Measurements from ENCODE around the gene IMPACT. TPM values are rescaled to one million over a fixed set of nuclear protein-coding genes. Genes with fewer than 3 reads are reported as not detected.

Gene IMPACT
- total and polyA plus RNA-seq, 2 of the 8 experiments (the other 6 are each of a cell fraction or from before 2014, with no cell fraction given): 31.1 to 44.6 TPM

GRCh38 chr18:24490539-24490938 lies 64.1 kb downstream of the IMPACT start:
- no peaks in the 10 kb centered on the region; a peak in 1 of 4 replicates for H3K9me3 ChIP-seq (ENCODE audit: insufficient read depth in 2 of 2, low read depth in 1 of 2, low read length in 1 of 2)
- H3K56ac ChIP-seq (replicated peaks; ENCODE audit: insufficient read length, low read depth, low read length): no peak overlapping the region
- no peak overlapping the region for H3K23ac ChIP-seq (ENCODE audit: insufficient read length)
- H4K8ac ChIP-seq (ENCODE audit: extremely low read depth, insufficient read depth, low read length): no peak overlapping the region
- H2AK5ac ChIP-seq (ENCODE audit: low read depth, low read length): no peak overlapping the region
- no peaks in the 10 kb centered on the region for H3K27me3 ChIP-seq (replicated peaks in 1 of 4; ENCODE audit: control insufficient read depth in 3 of 4, extremely low read depth in 1 of 4, insufficient read depth in 3 of 4, low read length in 3 of 4)
- no peaks in the 10 kb centered on the region for H3K36me3 ChIP-seq (ENCODE audit: control insufficient read depth in 2 of 4, insufficient read depth in 4 of 4, low read length in 3 of 4)
- H4K5ac ChIP-seq (ENCODE audit: insufficient read length, low read depth, low read length): no peak overlapping the region
- no peak overlapping the region for H2BK5ac ChIP-seq (ENCODE audit: low read depth, low read length)
- no peaks in the 10 kb centered on the region for H3K79me2 ChIP-seq (ENCODE audit: control insufficient read depth in 1 of 2, insufficient read depth in 2 of 2, low read length in 2 of 2)
- no peak overlapping the region for H3K9ac ChIP-seq (replicated peaks in 1 of 4; ENCODE audit: extremely low read depth in 1 of 4, low read depth in 3 of 4, low read length in 3 of 4)
- no peak overlapping the region for H2BK120ac ChIP-seq (replicated peaks; ENCODE audit: low read depth, low read length)
- no peak overlapping the region for H3K27ac ChIP-seq (ENCODE audit: low read depth, low read length)
- POLR2A ChIA-PET (ENCODE audit: partially characterized antibody): no interaction called here
- no peak overlapping the region for H2AFZ ChIP-seq (ENCODE audit: low read length)
- no peak overlapping the region for H3K4ac ChIP-seq (replicated peaks; ENCODE audit: insufficient read length, low read depth, low read length)
- DNase-seq (ENCODE audit: low read depth in 1 of 2, low spot score in 2 of 2) (no peak), FAIRE-seq (no peak)
- no peak overlapping the region for H2BK12ac ChIP-seq (ENCODE audit: low read depth, low read length)
- no peak overlapping the region for H3K18ac ChIP-seq (ENCODE audit: extremely low read depth, low read length)
- H3K4me3 ChIP-seq (ENCODE audit: extremely low read depth in 1 of 4, insufficient read depth in 2 of 4, low read depth in 3 of 4, low read length in 4 of 4): no peak overlapping the region
- CTCF ChIA-PET (ENCODE audit: partially characterized antibody): interaction anchor here (0.8 to 8.9 kb wide), 10 partner anchors 11 to 352 kb away, joined by 3 to 101 read pairs (median 10); partner anchors contain the start of genes CABYR and HRH4
- no peaks in the 10 kb centered on the region; the same call in 1 of the 2 replicates for H3K23me2 ChIP-seq (ENCODE audit: low read depth, low read length)
- no peaks in the 10 kb centered on the region for H3K79me1 ChIP-seq (ENCODE audit: low read depth, low read length)
- no peak overlapping the region for H2BK15ac ChIP-seq (ENCODE audit: low read length)
- no peak overlapping the region for H2BK20ac ChIP-seq (ENCODE audit: low read length)
- no peaks in the 10 kb centered on the region for H3K4me1 ChIP-seq (replicated peaks in 1 of 4; ENCODE audit: control insufficient read depth in 3 of 4, insufficient read depth in 4 of 4, low read length in 3 of 4)
- no peak overlapping the region for H3K4me2 ChIP-seq (ENCODE audit: insufficient read depth in 1 of 2, low read depth in 2 of 2, low read length in 2 of 2)
- no peaks in the 10 kb centered on the region for H4K20me1 ChIP-seq (replicated peaks in 1 of 2; ENCODE audit: control insufficient read depth in 1 of 2, insufficient read depth in 2 of 2, low read length in 2 of 2)
- no peak overlapping the region for H4K91ac ChIP-seq (replicated peaks; ENCODE audit: insufficient read length, low read length)
- WGBS, 2 experiments (ENCODE audit: extremely low coverage in 1 of 2, insufficient coverage in 1 of 2, insufficient read length in 1 of 2, insufficient replicate concordance in 2 of 2, low coverage in 1 of 2, low lambda C conversion rate in 2 of 2, missing lambda C conversion rate in 1 of 2): 81% methylated on average over 4 of the region's 4 CpGs; no CpG with 5 or more reads in 1 of the 2 experiments
- H3K14ac ChIP-seq (ENCODE audit: insufficient read length): no peak overlapping the region
- no peak for TF ChIP-seq E2F6 (IDR thresholded peaks at IDR 0.05)
- no peak for TF ChIP-seq NANOG (IDR thresholded peaks at IDR 0.05; ENCODE audit: insufficient read depth, low read depth, low read length, poor library complexity, severe bottlenecking)
- no peak for TF ChIP-seq CHD1 (IDR thresholded peaks at IDR 0.05; ENCODE audit: low read depth, low read length)
- no peak for TF ChIP-seq CTBP2 (IDR thresholded peaks at IDR 0.05; ENCODE audit: borderline replicate concordance, insufficient read depth, insufficient read length, low read length)
- no peak for TF ChIP-seq PHF8 (conservative IDR thresholded peaks at IDR 0.05; ENCODE audit: low read depth, low read length)
- no peak for TF ChIP-seq RNF2 (IDR thresholded peaks at IDR 0.05; ENCODE audit: borderline replicate concordance, low read depth, low read length, missing control alignments, poor library complexity, severe bottlenecking)
- TF ChIP-seq CBX8 (IDR thresholded peaks at IDR 0.05; ENCODE audit: borderline replicate concordance, low read depth, low read length): no peak
- no peak for TF ChIP-seq YY1 (IDR thresholded peaks at IDR 0.05; ENCODE audit: low read depth, low read length)
- TF ChIP-seq CBX5 (IDR thresholded peaks at IDR 0.05; ENCODE audit: low read depth, low read length): no peak
- no peak for TF ChIP-seq JUN (IDR thresholded peaks at IDR 0.05; ENCODE audit: low read depth, low read length)
- no peak for TF ChIP-seq RBBP5 (IDR thresholded peaks at IDR 0.05; ENCODE audit: borderline replicate concordance, low read depth, low read length)
- TF ChIP-seq NRF1 (IDR thresholded peaks at IDR 0.05; ENCODE audit: low read depth, low read length): no peak

All from H1 (cell line).